ENCODE measurements around the gene TGFBR2.

TGFBR2 gene

GRCh38 chr3:30620402-30621360 is 14.3 kb downstream of the TGFBR2 start:
- no peak for DNase-seq

GRCh38 chr3:30621576-30621975 is 15.2 kb downstream of the TGFBR2 start:
- DNase-seq = no peak

DNA sequence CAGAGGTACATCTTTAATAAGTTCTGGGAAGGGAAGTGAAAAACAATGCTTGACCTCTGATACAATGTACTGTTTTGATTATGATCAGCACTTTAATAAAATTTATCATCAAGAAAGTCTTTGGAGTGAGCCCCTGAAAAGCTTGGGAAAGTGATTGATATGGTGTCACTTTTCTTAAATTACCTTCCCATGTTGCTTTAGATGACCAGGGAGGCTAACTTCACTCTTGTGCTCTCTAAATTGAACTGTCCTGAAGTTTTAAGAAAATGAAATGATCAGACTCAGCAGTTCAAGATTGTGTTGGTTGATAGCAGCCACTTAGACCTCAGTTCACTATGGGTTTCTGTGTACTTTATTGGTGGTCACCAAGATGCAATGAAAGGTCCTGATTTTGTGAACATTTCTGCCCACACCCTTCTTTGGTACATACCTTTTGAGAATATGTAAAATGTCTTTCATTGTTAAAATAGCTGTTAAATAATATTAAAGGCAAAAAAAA is 15.7 kb downstream of the TGFBR2 start:
- DNase-seq = no peak

- DNase-seq = no peak
These were observed 16.4 kb downstream of the TGFBR2 start for GRCh38 chr3:30622790-30623189.

DNA sequence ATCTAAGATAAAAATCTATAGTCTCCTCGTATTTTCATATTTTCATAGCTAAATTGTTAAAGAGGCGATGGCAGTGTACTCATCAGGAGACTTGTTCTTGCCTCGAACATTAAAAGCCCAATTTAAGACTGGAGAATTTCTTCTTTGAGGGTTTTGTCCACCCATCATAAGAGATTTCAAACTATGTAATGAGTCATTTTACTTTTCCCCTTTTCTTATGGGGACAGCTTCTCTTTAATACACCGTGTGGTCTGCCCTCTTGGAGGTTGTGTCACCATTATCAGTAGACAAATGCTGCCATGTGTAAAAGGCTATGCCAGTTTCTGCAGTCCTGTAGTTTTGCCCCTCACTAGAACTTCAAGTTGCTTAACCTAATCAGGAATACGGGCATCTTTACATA is 16.9 kb downstream of the TGFBR2 start:
- no peak for DNase-seq

DNA sequence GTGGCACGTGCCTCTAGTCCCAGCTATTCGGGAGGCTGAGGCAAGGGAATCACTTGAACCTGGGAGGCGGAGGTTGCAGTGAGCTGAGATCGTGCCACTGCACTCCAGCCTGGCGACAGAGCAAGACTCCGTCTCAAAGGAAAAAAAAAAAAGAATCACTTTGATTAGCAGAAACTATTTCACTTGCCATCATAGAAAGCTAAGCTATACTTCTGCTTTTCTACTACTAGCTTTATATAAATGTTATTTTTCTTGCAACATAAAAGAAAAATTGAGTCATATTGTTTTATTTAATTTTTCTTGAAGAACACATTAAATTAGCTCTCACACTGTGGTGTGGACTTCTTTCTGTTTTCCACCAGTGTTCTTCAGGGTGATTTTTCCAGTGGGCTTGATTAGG is 18.1 kb downstream of the TGFBR2 start:
- peak; percentile 49 for DNase-seq

DNA sequence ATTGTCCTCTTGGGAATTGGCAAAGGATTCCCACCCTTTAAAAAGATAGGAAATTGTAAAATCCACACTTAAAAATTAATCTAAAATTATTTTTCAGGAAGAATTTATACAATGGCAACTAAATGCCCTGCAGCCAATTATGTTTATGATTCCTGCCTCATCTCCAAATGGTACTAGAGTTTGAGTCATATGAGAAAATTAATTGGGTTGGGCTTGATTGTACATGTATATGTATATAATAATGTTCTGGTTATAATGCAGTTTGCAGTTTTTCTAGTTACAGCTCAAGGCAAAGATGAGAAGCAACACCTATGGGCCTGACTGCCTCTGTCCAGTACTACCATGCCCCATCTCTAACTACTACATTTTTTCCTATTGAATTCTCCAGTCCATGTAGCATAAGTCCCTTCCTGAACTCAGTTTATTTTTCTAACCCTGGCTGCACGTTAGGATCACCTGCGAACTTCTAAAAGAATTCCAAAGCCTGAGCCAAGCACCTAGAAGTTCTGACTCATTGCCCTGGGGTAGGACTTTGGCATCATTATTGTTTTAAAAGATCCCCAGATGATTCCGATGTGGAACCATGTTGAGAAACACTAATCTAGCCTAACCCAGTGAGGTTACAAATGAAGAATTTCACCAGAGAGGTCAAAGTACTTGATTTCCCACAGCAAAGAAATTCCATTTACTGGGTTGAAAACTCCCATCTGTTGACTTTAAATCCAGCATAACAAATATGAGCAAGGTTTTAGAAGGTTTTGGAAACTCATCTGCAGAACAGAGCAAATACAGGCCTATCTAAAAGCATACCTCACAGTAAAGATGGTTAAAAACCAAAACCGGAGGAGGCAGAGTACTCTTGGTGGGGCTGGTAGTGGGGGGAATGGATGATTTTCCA is 19.4 kb downstream of the TGFBR2 start:
- DNase-seq = no peak

- DNase-seq = no peak
These were observed 20.2 kb downstream of the TGFBR2 start for GRCh38 chr3:30626443-30627180.

GRCh38 chr3:30628205-30628900 is 22.0 kb downstream of the TGFBR2 start:
- no peak for DNase-seq

DNA sequence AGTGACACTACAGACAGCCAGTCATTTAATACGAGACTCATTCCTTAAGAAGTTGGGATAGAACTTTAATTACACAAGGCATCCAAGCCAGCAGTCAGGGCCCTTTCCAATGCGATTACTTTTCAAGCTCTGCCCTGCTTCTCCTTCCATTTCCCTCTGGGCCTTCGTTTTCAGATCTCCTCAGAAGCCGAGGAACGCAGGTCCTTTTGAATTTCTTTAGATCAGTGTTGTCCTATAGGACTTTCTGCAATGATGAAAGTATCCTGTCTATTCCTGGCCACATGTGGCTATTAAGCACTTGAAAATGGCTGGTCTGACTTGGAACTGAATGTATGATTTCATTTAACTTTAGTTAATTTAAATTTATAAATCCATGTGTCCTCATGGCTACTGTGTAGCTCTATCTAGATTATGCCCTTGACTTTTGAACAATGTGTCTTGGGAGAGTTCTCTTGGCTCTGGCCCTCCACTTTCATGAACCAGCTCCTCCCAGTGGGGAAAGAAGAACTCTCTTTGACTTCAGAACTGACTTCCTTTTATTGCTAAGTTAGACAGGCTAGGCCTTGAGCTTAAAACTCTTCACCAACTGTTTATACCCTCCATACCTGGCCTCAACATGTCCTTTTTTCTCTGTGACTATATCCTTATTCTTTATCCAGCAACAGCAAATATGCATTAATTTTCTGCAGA is 22.6 kb downstream of the TGFBR2 start:
- peak; percentile 69 for DNase-seq

GRCh38 chr3:30629746-30630145 is 23.3 kb downstream of the TGFBR2 start:
- no peak for DNase-seq

GRCh38 chr3:30630238-30631030 is 24.0 kb downstream of the TGFBR2 start:
- DNase-seq = no peak

- peak; percentile 69 for DNase-seq
These were observed 25.0 kb downstream of the TGFBR2 start for GRCh38 chr3:30631243-30631904.

GRCh38 chr3:30632065-30632464 is 25.7 kb downstream of the TGFBR2 start:
- DNase-seq = peak; percentile 59

GRCh38 chr3:30632521-30632920 is 26.1 kb downstream of the TGFBR2 start:
- no peak for DNase-seq

GRCh38 chr3:30633718-30634117 is 27.3 kb downstream of the TGFBR2 start:
- no peak for DNase-seq

- no peak for DNase-seq
These were observed 28.6 kb downstream of the TGFBR2 start for GRCh38 chr3:30634761-30635735.

- DNase-seq = no peak
These were observed 31.2 kb downstream of the TGFBR2 start for GRCh38 chr3:30637310-30638219.
